Measurements from ENCODE around the gene UBE2L6. TPM values are rescaled to one million over a fixed set of nuclear protein-coding genes. Genes with fewer than 3 reads are reported as not detected.

The UBE2L6 gene
- total and polyA plus RNA-seq, 8 donors = 2.2 to 73.0 (median 40.5) TPM

GRCh38 chr11:57551941-57552340, 15.5 kb downstream of the UBE2L6 start:
- Histone ChIP-seq H3K9me3 (no peaks in the 10 kb centered on the region), H3K4me3 (no peak overlapping the region), H3K27ac (no peak overlapping the region), H3K4me1 (no peaks in the 10 kb centered on the region), H3K27me3 (no peaks in the 10 kb centered on the region), H3K36me3 (peaks cover 57 to 100% (median 97%) of the 10 kb centered on the region in 4 donors)
- TF ChIP-seq POLR2A (IDR thresholded peaks at IDR 0.05) (no peak), EP300 (IDR thresholded peaks at IDR 0.05) (no peak), CTCF (IDR thresholded peaks at IDR 0.05) (no peak), POLR2AphosphoS5 (IDR thresholded peaks at IDR 0.05) (no peak)
- intact Hi-C loops (cut with DNase I; ENCODE audit: low total_unique reads) = no loop called here
- WGBS, 5 donors = 89 to 100% (median 93%) methylated on average over 3 to 4 of the region's 4 CpGs
- DNase-seq = no peak

GRCh38 chr11:57549983-57550382, 17.5 kb downstream of the UBE2L6 start:
- Histone ChIP-seq H3K4me3 (no peak overlapping the region), H3K27me3 (no peaks in the 10 kb centered on the region), H3K36me3 (peaks cover 52 to 90% (median 88%) of the 10 kb centered on the region in 4 donors), H3K9me3 (no peaks in the 10 kb centered on the region), H3K4me1 (no peaks in the 10 kb centered on the region), H3K27ac (no peak overlapping the region)
- no peak for TF ChIP-seq POLR2AphosphoS5 (IDR thresholded peaks at IDR 0.05)
- no peak for TF ChIP-seq POLR2A (IDR thresholded peaks at IDR 0.05)
- TF ChIP-seq EP300 (IDR thresholded peaks at IDR 0.05) = no peak
- no peak for TF ChIP-seq CTCF (IDR thresholded peaks at IDR 0.05)
- WGBS, 5 donors = 84 to 93% (median 89%) methylated on average over 8 of the region's 8 CpGs
- no peak for DNase-seq
- intact Hi-C loops (cut with DNase I; ENCODE audit: low total_unique reads) = no loop called here

- no peaks in the 10 kb centered on the region for H3K4me1 ChIP-seq
- TF ChIP-seq CTCF (IDR thresholded peaks at IDR 0.05) = no peak
- TF ChIP-seq POLR2AphosphoS5 (IDR thresholded peaks at IDR 0.05) = no peak
- peaks cover 35 to 69% (median 67%) of the 10 kb centered on the region in 4 donors for H3K36me3 ChIP-seq
- no peak overlapping the region for H3K4me3 ChIP-seq
- no peak overlapping the region for H3K27ac ChIP-seq
- no peaks in the 10 kb centered on the region for H3K27me3 ChIP-seq
- intact Hi-C loops (cut with DNase I; ENCODE audit: low total_unique reads) = no loop called here
- 29 to 58% (median 51%) methylated on average over 6 of the region's 6 CpGs for WGBS, 5 donors
- no peak for DNase-seq
- H3K9me3 ChIP-seq = no peaks in the 10 kb centered on the region
Observed at GRCh38 chr11:57547854-57548377, 19.6 kb downstream of the UBE2L6 start.

GRCh38 chr11:57546869-57547475, 20.5 kb downstream of the UBE2L6 start:
- H3K4me3 ChIP-seq = no peak overlapping the region
- H3K9me3 ChIP-seq = no peaks in the 10 kb centered on the region
- intact Hi-C loops (cut with DNase I; ENCODE audit: low total_unique reads) = no loop called here
- H3K27me3 ChIP-seq = no peaks in the 10 kb centered on the region
- H3K36me3 ChIP-seq = peaks cover 25 to 60% (median 58%) of the 10 kb centered on the region in 4 donors
- H3K4me1 ChIP-seq = no peaks in the 10 kb centered on the region
- no peak for DNase-seq
- WGBS, 5 donors = 56 to 67% (median 62%) methylated on average over 5 of the region's 5 CpGs
- TF ChIP-seq POLR2A (IDR thresholded peaks at IDR 0.05) = no peak
- no peak for TF ChIP-seq EP300 (IDR thresholded peaks at IDR 0.05)
- TF ChIP-seq CTCF (IDR thresholded peaks at IDR 0.05) = no peak
- no peak for TF ChIP-seq POLR2AphosphoS5 (IDR thresholded peaks at IDR 0.05)
- H3K27ac ChIP-seq = no peak overlapping the region

All from stomach (tissue), 9 donors.